Brain microvascular endothelial cell (primary cell): ENCODE measurements around the gene OR13C2.

Experiments used
- DNase-seq: peaks from one replicate; pipeline ENCODE4 v3.0.0-alpha.2; 2020
- H3K27ac ChIP-seq: fragments of 250-450 bp; sonication (Bioruptor Pico); 2 replicates; pipeline ENCODE4 v1.5.1; 2020; ENCODE audit warnings: mild to moderate bottlenecking, moderate library complexity
- H3K27me3 ChIP-seq: fragments of 250-450 bp; sonication (Bioruptor Pico); replicated peaks from 2 replicates; pipeline ENCODE4 v1.5.1; 2020; ENCODE audit warnings: mild to moderate bottlenecking
- H3K36me3 ChIP-seq: fragments of 250-450 bp; sonication (Bioruptor Pico); replicated peaks from 2 replicates; pipeline ENCODE4 v1.5.1; 2020; ENCODE audit warnings: mild to moderate bottlenecking
- H3K4me3 ChIP-seq: 2 replicates; pipeline ENCODE4 v1.5.1; 2011; ENCODE audit warnings: low read depth, mild to moderate bottlenecking, control low read depth, low read length, moderate library complexity
- in situ Hi-C: cut with HindIII; loops from 2 replicates; pipeline ENCODE4 v1.10.0; 2017; ENCODE audit warnings: low sequenced_read_pairs, low pct_ligation_motif_present
- TF ChIP-seq, protein P1 (sequence below): IDR thresholded peaks from 2 replicates; pipeline ENCODE4 v1.5.1; 2011; ENCODE audit warnings: low read depth, mild to moderate bottlenecking, moderate library complexity, low read length, control low read depth, inconsistent platforms; ENCODE audit errors: missing control alignments

Gene OR13C2

GRCh38 chr9:104580562-104580961 is 24.9 kb downstream of the OR13C2 start:
- TF ChIP-seq, protein P1, sequence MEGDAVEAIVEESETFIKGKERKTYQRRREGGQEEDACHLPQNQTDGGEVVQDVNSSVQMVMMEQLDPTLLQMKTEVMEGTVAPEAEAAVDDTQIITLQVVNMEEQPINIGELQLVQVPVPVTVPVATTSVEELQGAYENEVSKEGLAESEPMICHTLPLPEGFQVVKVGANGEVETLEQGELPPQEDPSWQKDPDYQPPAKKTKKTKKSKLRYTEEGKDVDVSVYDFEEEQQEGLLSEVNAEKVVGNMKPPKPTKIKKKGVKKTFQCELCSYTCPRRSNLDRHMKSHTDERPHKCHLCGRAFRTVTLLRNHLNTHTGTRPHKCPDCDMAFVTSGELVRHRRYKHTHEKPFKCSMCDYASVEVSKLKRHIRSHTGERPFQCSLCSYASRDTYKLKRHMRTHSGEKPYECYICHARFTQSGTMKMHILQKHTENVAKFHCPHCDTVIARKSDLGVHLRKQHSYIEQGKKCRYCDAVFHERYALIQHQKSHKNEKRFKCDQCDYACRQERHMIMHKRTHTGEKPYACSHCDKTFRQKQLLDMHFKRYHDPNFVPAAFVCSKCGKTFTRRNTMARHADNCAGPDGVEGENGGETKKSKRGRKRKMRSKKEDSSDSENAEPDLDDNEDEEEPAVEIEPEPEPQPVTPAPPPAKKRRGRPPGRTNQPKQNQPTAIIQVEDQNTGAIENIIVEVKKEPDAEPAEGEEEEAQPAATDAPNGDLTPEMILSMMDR: no peak
- DNase-seq: no peak
- H3K27me3 ChIP-seq: no peaks in the 10 kb centered on the region
- in situ Hi-C loops: no loop called here
- H3K27ac ChIP-seq: no peak overlapping the region
- H3K36me3 ChIP-seq: no peaks in the 10 kb centered on the region
- no peak overlapping the region for H3K4me3 ChIP-seq

- in situ Hi-C loops: no loop called here
- TF ChIP-seq, protein P1: no peak
- Histone ChIP-seq H3K27me3 (no peaks in the 10 kb centered on the region), H3K27ac (no peak overlapping the region), H3K4me3 (no peak overlapping the region), H3K36me3 (no peaks in the 10 kb centered on the region)
- DNase-seq: no peak
Measured at GRCh38 chr9:104577263-104577662, 28.2 kb downstream of the OR13C2 start.

DNA sequence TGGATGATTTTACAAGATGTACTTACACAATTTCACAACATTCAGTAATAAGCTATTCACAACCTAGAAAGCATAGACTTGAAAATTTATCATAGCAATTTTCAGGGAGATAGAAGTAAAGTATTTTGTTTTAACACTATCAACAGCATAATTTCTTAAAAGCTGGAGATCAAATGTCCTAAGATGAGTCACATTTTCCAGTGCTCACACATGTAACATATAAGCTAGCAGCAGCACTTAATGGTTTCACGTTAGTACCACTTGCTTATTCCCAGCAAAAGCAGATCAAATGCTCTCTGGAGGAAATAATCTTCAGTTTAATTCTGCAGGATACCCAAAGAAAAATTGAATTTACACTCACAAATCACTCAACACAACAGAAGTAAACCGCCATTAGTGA is 30.0 kb downstream of the OR13C2 start:
- TF ChIP-seq, protein P1: no peak
- H3K36me3 ChIP-seq: no peaks in the 10 kb centered on the region
- no peak overlapping the region for H3K27ac ChIP-seq
- no peak for DNase-seq
- in situ Hi-C loops: no loop called here
- no peaks in the 10 kb centered on the region for H3K27me3 ChIP-seq
- H3K4me3 ChIP-seq: no peak overlapping the region

DNA sequence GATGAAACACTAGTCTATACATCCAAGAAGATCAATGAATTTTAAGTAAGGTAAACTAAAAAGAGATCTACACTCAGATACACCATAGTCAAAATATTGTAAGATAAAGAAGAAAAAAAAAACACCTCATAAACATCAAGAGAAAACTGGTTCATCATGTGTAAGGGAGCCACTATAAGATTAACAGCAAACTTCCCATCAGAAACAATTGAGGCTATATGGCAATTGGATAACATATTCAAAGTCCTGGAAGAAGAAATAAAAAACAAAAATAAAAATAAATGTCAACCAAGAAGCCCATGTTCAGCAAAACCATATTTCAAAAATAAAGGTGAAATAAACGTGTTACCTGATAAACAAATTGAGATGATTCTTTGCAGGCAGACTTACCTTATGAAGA is 32.8 kb downstream of the OR13C2 start:
- in situ Hi-C loops: no loop called here
- H3K36me3 ChIP-seq: no peaks in the 10 kb centered on the region
- no peak overlapping the region for H3K27ac ChIP-seq
- no peak overlapping the region for H3K4me3 ChIP-seq
- no peaks in the 10 kb centered on the region for H3K27me3 ChIP-seq
- TF ChIP-seq, protein P1: no peak
- no peak for DNase-seq

DNA sequence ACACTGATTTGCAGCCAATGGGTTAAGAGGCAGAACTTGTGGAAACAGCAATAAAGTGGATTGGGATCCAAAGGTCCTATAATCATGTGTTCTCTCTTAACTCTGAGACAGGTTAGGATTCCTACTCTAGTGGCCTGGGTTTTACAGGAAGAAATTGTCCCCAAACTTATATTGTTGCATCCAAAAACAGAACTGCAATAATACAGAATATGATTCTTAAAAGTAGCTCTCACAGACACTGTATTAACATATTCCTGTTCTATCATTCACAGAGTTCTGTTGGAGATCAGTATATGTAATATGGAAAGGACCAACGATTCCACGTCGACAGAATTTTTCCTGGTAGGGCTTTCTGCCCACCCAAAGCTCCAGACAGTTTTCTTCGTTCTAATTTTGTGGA is 36.6 kb downstream of the OR13C2 start, which contains the start of gene OR13C8:
TSS of gene OR13C8 (plus strand) at position 301 of the 400 bp plus-strand sequence. CDS start at position 301, 0 bp downstream.
- Histone ChIP-seq H3K36me3 (no peaks in the 10 kb centered on the region), H3K27me3 (no peaks in the 10 kb centered on the region), H3K4me3 (no peak within 1 kb of the TSS), H3K27ac (no peak within 1 kb of the TSS)
- in situ Hi-C loops: no loop called here
- no peak for DNase-seq
- TF ChIP-seq, protein P1: no peak

DNA sequence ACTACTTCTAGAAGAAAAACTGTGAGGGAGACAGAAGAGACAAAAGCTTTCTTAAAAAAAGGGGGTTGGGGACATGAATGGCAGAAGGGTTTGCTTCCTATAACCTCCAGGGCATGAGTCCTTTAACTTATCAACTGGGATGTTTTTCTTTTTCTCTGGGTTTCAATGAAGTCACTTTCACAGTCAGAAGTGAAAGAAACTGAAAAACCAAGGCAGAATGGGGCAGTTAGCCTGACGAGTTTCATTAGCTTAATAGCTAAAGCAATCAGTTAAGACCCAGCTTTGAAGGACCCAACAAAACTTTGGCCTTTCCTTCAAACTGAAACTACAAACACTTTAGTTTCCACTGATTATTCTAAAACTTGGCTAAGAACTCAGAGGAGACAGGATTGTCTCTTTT is 41.1 kb downstream of the OR13C2 start:
- in situ Hi-C loops: no loop called here
- Histone ChIP-seq H3K27ac (no peak overlapping the region), H3K36me3 (no peaks in the 10 kb centered on the region), H3K27me3 (no peaks in the 10 kb centered on the region), H3K4me3 (no peak overlapping the region)
- TF ChIP-seq, protein P1: no peak
- DNase-seq: no peak
